Tibial artery (tissue), 4 donors: ENCODE data around the gene ELMO2.

ENCODE experiments used
- DNase-seq, 2 donors: peaks; one replicate each; pipeline ENCODE4 v3.0.0-alpha.2; 2019
- H3K27ac ChIP-seq, 2 donors: fragments of 200-600 bp; sonication (generic) in 1 of 2; 1 replicate in 1 of 2; 2 replicates in 1 of 2; pipeline ENCODE4 v1.5.1; 2018 to 2019; ENCODE audit warnings: mild to moderate bottlenecking in 1 of 2
- H3K27me3 ChIP-seq, 2 donors: fragments of 200-600 bp; sonication (generic) in 1 of 2; one replicate each; pipeline versions ENCODE4 v1.5.1 to v1.6.0; 2016 to 2019
- H3K36me3 ChIP-seq, 3 donors: fragments of 200-600 bp; sonication (generic) in 2 of 3; one replicate each; pipeline ENCODE4 v1.5.1; 2016 to 2019; ENCODE audit warnings: mild to moderate bottlenecking in 2 of 3
- H3K4me1 ChIP-seq, 4 donors: fragments of 200-600 bp; sonication (generic) in 2 of 4; 1 replicate in 3 of 4; 2 replicates in 1 of 4; pipeline ENCODE4 v1.5.1; 2016 to 2019
- H3K4me3 ChIP-seq, 2 donors: fragments of 200-600 bp; sonication (generic) in 1 of 2; 1 replicate in 1 of 2; 2 replicates in 1 of 2; pipeline ENCODE4 v1.5.1; 2018 to 2019; ENCODE audit warnings: mild to moderate bottlenecking in 2 of 2
- H3K9me3 ChIP-seq, 3 donors: fragments of 200-600 bp; sonication (generic) in 1 of 3; one replicate each; pipeline ENCODE4 v1.5.1; 2016 to 2019
- CTCF ChIP-seq, 2 experiments: fragments of 200-600 bp in 1 of 2; fragments of 450-650 bp in 1 of 2; IDR thresholded peaks; one replicate each; pipeline ENCODE4 v1.5.1; 2017 to 2019; ENCODE audit warnings: antibody characterized with exemption in 2 of 2, mild to moderate bottlenecking in 1 of 2, moderate library complexity in 1 of 2
- intact Hi-C: fragments of 100-400 bp; cut with DNase I; formaldehyde crosslinking; loops from one replicate; pipeline ENCODE4 v1.15.0; 2023; ENCODE audit warnings: low total_unique reads

ELMO2 gene

GRCh38 chr20:46354207-46354555, 52.2 kb downstream of the ELMO2 start:
- intact Hi-C loops, result loop anchor here (10.0 kb wide), 1 partner anchor 259 kb away; no protein-coding TSS in a partner anchor
- Histone ChIP-seq H3K27me3 (no peaks in the 10 kb centered on the region), H3K36me3 (peaks cover 20 to 61% (median 25%) of the 10 kb centered on the region in 3 donors), H3K27ac (no peak overlapping the region), H3K4me1 (peaks cover 0 to 29% (median 21%) of the 10 kb centered on the region in 4 donors), H3K9me3 (no peaks in the 10 kb centered on the region), H3K4me3 (no peak overlapping the region)
- TF ChIP-seq CTCF (IDR thresholded peaks at IDR 0.05), result no peak
- DNase-seq, result no peak

GRCh38 chr20:46353500-46354206, 52.8 kb downstream of the ELMO2 start:
- Histone ChIP-seq H3K27ac (no peak overlapping the region), H3K4me3 (no peak overlapping the region), H3K27me3 (no peaks in the 10 kb centered on the region), H3K36me3 (peaks cover 20 to 57% (median 25%) of the 10 kb centered on the region in 3 donors), H3K9me3 (no peaks in the 10 kb centered on the region), H3K4me1 (peaks cover 0 to 32% (median 23%) of the 10 kb centered on the region in 4 donors)
- intact Hi-C loops, result loop anchor here (10.0 kb wide), 1 partner anchor 259 kb away; no protein-coding TSS in a partner anchor
- DNase-seq, result no peak
- TF ChIP-seq CTCF (IDR thresholded peaks at IDR 0.05), result no peak

- no peak overlapping the region for H3K4me3 ChIP-seq
- H3K27ac ChIP-seq, result no peak overlapping the region
- peaks cover 20 to 55% (median 25%) of the 10 kb centered on the region in 3 donors for H3K36me3 ChIP-seq
- intact Hi-C loops, result loop anchor here (10.0 kb wide), 1 partner anchor 258 kb away; no protein-coding TSS in a partner anchor
- H3K27me3 ChIP-seq, result no peaks in the 10 kb centered on the region
- H3K9me3 ChIP-seq, result no peaks in the 10 kb centered on the region
- peaks cover 0 to 34% (median 19%) of the 10 kb centered on the region in 4 donors for H3K4me1 ChIP-seq
- no peak for TF ChIP-seq CTCF (IDR thresholded peaks at IDR 0.05)
- DNase-seq, result no peak
These were observed 54.0 kb downstream of the ELMO2 start for GRCh38 chr20:46352370-46352938.

GRCh38 chr20:46351357-46352058, 54.9 kb downstream of the ELMO2 start:
- Histone ChIP-seq H3K9me3 (no peaks in the 10 kb centered on the region), H3K36me3 (peaks cover 20 to 63% (median 25%) of the 10 kb centered on the region in 3 donors), H3K27ac (no peak overlapping the region), H3K27me3 (no peaks in the 10 kb centered on the region), H3K4me1 (peaks cover 0 to 25% (median 9%) of the 10 kb centered on the region in 4 donors), H3K4me3 (no peak overlapping the region)
- intact Hi-C loops, result loop anchor here (10.0 kb wide), 1 partner anchor 257 kb away; no protein-coding TSS in a partner anchor
- DNase-seq, result no peak
- no peak for TF ChIP-seq CTCF (IDR thresholded peaks at IDR 0.05)

- Histone ChIP-seq H3K27ac (no peak overlapping the region), H3K36me3 (peaks cover 20 to 62% (median 25%) of the 10 kb centered on the region in 3 donors)
These were observed 55.5 kb downstream of the ELMO2 start for GRCh38 chr20:46350986-46351267.

More at GRCh38 chr20:46350986-46351267, 55.5 kb downstream of the ELMO2 start:
- DNase-seq, result no peak
- H3K27me3 ChIP-seq, result no peaks in the 10 kb centered on the region
- no peak overlapping the region for H3K4me3 ChIP-seq
- intact Hi-C loops, result loop anchor here (10.0 kb wide), 1 partner anchor 256 kb away; no protein-coding TSS in a partner anchor
- peaks cover 0 to 19% (median 4%) of the 10 kb centered on the region in 4 donors for H3K4me1 ChIP-seq
- TF ChIP-seq CTCF (IDR thresholded peaks at IDR 0.05), result no peak
- no peaks in the 10 kb centered on the region for H3K9me3 ChIP-seq
